LoVo (cell line): ENCODE results near the gene EIF4A3.

Experiments
- DNase-seq: peaks from one replicate; pipeline ENCODE4 v3.0.0-alpha.2; 2016; ENCODE audit warnings: low spot score

The EIF4A3 gene

GRCh38 chr17:80132906-80133625 is 13.9 kb downstream of the EIF4A3 start:
- no peak for DNase-seq

- no peak for DNase-seq
These were observed 15.9 kb downstream of the EIF4A3 start for GRCh38 chr17:80130992-80131391.

- no peak for DNase-seq
These were observed 17.8 kb downstream of the EIF4A3 start for GRCh38 chr17:80129006-80129565.

GRCh38 chr17:80126449-80126715 is 20.5 kb downstream of the EIF4A3 start:
- DNase-seq: no peak

GRCh38 chr17:80125656-80126448 is 21.1 kb downstream of the EIF4A3 start:
- DNase-seq: no peak

GRCh38 chr17:80124351-80124981 is 22.5 kb downstream of the EIF4A3 start:
- no peak for DNase-seq

GRCh38 chr17:80123791-80124190 is 23.1 kb downstream of the EIF4A3 start:
- no peak for DNase-seq

- no peak for DNase-seq
These were observed 23.9 kb downstream of the EIF4A3 start for GRCh38 chr17:80122926-80123505.

GRCh38 chr17:80122026-80122575 is 24.8 kb downstream of the EIF4A3 start:
- no peak for DNase-seq

- DNase-seq: no peak
These were observed 27.1 kb downstream of the EIF4A3 start for GRCh38 chr17:80119839-80120238.

GRCh38 chr17:80119271-80119791 is 27.6 kb downstream of the EIF4A3 start:
- DNase-seq: no peak

- no peak for DNase-seq
These were observed 28.2 kb downstream of the EIF4A3 start for GRCh38 chr17:80118601-80119270.

GRCh38 chr17:80117491-80118401 is 29.2 kb downstream of the EIF4A3 start:
- DNase-seq: no peak

GRCh38 chr17:80116921-80117380 is 30.0 kb downstream of the EIF4A3 start:
- no peak for DNase-seq

GRCh38 chr17:80116276-80116920 is 30.5 kb downstream of the EIF4A3 start:
- no peak for DNase-seq

- no peak for DNase-seq
These were observed 31.8 kb downstream of the EIF4A3 start for GRCh38 chr17:80115159-80115558.

- DNase-seq: no peak
These were observed 32.2 kb downstream of the EIF4A3 start for GRCh38 chr17:80114758-80115157.

GRCh38 chr17:80113033-80113484 is 33.9 kb downstream of the EIF4A3 start:
- no peak for DNase-seq

GRCh38 chr17:80112471-80113032 is 34.4 kb downstream of the EIF4A3 start:
- no peak for DNase-seq
